SK-N-MC (cell line): ENCODE data around the gene RLN1.
"Not testable (repeated sequence)": the region's sequence is repeated elsewhere in the genome, so short reads cannot be mapped to it uniquely, and the experiment has no call there.

Source experiments
- DNase-seq: peaks from one replicate; pipeline ENCODE4 v3.0.0-alpha.2; 2011; ENCODE audit warnings: low read depth, low spot score
- H3K27ac ChIP-seq: fragments of 200-600 bp; sonication (generic); 2 replicates; pipeline ENCODE4 v1.5.1; 2016; ENCODE audit warnings: mixed run types
- H3K36me3 ChIP-seq: fragments of 200-600 bp; sonication (generic); 2 replicates; pipeline ENCODE4 v1.6.1; 2017; ENCODE audit warnings: antibody characterized with exemption, low read length, mixed read lengths; ENCODE audit not compliant: insufficient read depth
- H3K4me3 ChIP-seq: fragments of 200-600 bp; sonication (generic); 2 replicates; pipeline ENCODE4 v1.5.1; 2016
- H3K9ac ChIP-seq: fragments of 200-600 bp; sonication (generic); 2 replicates; pipeline ENCODE4 v1.8.0; 2017; ENCODE audit warnings: mixed run types, mixed read lengths; ENCODE audit not compliant: insufficient read length
- H3K9me3 ChIP-seq: fragments of 200-600 bp; sonication (generic); 2 replicates; pipeline ENCODE4 v1.6.1; 2017; ENCODE audit warnings: low read depth, mild to moderate bottlenecking, antibody characterized with exemption, low read length, moderate library complexity, mixed read lengths
- EZH2 ChIP-seq: fragments of 200-600 bp; sonication (generic); IDR thresholded peaks from one replicate; pipeline ENCODE4 v1.6.1; 2017; ENCODE audit warnings: antibody characterized with exemption
- FOXP2 ChIP-seq: optimal IDR thresholded peaks from 2 replicates; pipeline ENCODE3; 2011; ENCODE audit warnings: mild to moderate bottlenecking, moderate library complexity; ENCODE audit not compliant: insufficient read depth; ENCODE audit errors: extremely low read length, control extremely low read depth
- POLR2AphosphoS5 ChIP-seq: IDR thresholded peaks from 2 replicates; pipeline ENCODE4 v1.6.1; 2012; ENCODE audit warnings: mild to moderate bottlenecking, low read depth, low read length, borderline replicate concordance

The RLN1 gene

GRCh38 chr9:5364294-5365024 is 24.8 kb upstream of the RLN1 start:
- Histone ChIP-seq H3K36me3 (no peaks in the 10 kb centered on the region), H3K4me3 (no peak overlapping the region), H3K9me3 (no peaks in the 10 kb centered on the region), H3K9ac (no peak overlapping the region), H3K27ac (no peak overlapping the region)
- no peak for TF ChIP-seq POLR2AphosphoS5
- TF ChIP-seq FOXP2: no peak
- no peak for TF ChIP-seq EZH2
- no peak for DNase-seq

DNA sequence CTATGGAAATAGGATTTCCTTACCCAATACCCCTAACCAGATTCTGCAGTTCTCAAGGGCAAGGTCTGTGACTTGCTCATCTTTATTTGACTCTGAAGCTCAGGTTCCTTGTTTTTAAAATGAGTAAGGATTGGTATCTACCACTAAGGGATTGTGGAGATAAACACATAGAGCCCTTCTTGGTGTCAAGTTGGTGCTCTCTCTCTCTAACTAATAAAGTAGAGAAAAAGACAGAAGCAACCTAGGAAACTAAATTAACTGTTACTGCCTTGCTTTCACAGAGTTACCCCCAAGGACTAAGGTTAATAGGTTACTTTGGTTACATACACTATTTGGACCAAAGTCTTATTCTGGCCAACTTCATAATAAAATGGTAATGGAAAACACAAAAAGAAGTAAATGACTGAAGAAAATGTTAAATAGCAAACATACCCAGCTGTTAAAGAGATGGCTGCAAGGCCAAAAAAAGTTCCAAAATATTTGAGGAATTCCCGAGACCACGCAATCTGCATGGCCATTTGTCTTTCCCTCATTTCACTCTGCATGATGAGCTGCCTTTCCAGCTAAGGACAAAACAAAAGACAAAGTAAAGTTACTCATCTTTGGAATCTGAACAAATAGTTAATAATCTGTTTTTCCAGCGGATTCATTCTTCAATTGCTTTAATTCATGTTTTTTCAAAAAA is 21.8 kb upstream of the RLN1 start:
- no peak overlapping the region for H3K4me3 ChIP-seq
- no peak for DNase-seq
- no peak overlapping the region for H3K27ac ChIP-seq
- H3K36me3 ChIP-seq: no peaks in the 10 kb centered on the region
- no peaks in the 10 kb centered on the region for H3K9me3 ChIP-seq
- no peak for TF ChIP-seq FOXP2
- no peak for TF ChIP-seq POLR2AphosphoS5
- no peak for TF ChIP-seq EZH2
- H3K9ac ChIP-seq: no peak overlapping the region

DNA sequence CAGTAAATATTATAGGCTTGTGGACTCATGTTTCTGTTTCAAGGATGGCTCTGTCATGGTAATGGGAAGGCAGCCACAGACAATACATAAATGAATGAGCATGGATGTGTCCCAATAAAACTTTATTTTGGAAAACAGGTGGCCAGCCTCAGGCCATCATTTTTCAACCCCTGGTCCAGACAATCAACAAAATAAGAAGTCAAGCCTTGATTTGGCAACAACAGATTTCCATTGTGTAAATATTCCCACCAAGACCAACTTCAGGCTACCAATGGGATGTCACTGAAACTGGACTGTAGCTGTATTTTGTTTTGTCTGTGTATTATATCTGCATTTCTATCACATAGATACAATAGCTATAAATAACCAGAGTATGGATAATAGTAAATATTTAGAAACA is 20.7 kb upstream of the RLN1 start:
- Histone ChIP-seq H3K9me3 (no peaks in the 10 kb centered on the region), H3K9ac (no peak overlapping the region), H3K27ac (no peak overlapping the region), H3K4me3 (no peak overlapping the region), H3K36me3 (no peaks in the 10 kb centered on the region)
- no peak for TF ChIP-seq POLR2AphosphoS5
- TF ChIP-seq EZH2: no peak
- no peak for TF ChIP-seq FOXP2
- DNase-seq: no peak

DNA sequence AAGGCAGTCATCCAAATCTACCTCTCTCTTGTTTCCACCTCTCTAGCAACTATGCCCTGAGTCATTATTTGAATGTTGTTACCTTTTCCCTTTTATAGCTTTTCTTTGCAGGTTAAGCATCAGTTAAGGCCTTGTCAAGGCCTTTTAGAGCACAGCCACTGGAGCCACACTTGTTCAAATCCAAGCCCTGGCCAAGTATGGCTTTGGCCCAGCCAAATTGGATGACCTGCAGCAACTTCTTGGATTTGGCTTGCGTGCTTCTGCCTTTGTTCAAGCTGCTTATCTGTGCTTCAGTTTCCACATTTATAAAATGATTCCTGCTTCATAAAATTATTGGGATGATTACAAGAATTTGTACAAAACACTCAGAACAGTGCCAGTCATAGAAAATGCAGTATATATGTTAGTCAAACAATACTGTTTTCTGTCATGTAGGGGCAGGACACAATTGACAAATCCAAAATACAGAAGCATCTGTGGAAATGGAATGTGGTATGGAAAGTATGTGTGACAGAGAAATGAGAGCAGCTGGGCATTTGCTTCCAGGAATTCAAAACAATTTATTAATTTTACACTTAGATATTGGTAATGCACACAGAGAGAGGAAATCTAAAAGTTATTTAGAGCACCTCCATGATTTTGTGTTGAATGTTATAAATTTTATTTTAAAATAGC is 17.9 kb upstream of the RLN1 start:
- DNase-seq: no peak
- Histone ChIP-seq H3K36me3 (no peaks in the 10 kb centered on the region), H3K9me3 (no peaks in the 10 kb centered on the region), H3K4me3 (no peak overlapping the region), H3K27ac (no peak overlapping the region), H3K9ac (no peak overlapping the region)
- TF ChIP-seq FOXP2 (no peak), EZH2 (no peak), POLR2AphosphoS5 (no peak)

GRCh38 chr9:5355817-5356216 is 16.1 kb upstream of the RLN1 start:
- no peak for TF ChIP-seq FOXP2
- TF ChIP-seq POLR2AphosphoS5: no peak
- TF ChIP-seq EZH2: no peak
- Histone ChIP-seq H3K9ac (no peak overlapping the region), H3K4me3 (no peak overlapping the region), H3K27ac (no peak overlapping the region), H3K36me3 (no peaks in the 10 kb centered on the region), H3K9me3 (no peaks in the 10 kb centered on the region)
- no peak for DNase-seq

DNA sequence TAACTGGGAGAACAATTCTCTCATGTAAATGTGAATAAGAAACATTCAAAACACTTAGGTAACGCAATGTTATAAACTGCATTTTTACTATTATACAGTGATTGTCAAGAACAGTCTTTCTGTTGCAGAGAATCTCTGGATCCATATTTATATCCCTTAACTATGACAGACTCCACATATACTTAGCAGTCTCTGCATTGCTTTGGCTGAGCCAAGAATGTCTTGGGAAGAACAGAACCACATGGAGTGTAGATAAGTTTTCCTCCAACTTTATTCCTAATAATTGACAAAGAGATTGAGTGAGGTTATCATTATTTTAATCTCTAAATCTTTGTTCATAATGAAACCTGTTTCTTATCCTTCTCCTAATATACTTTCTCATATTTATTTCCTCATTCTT is 15.6 kb upstream of the RLN1 start:
- Histone ChIP-seq H3K27ac (no peak overlapping the region), H3K4me3 (no peak overlapping the region), H3K36me3 (no peaks in the 10 kb centered on the region), H3K9me3 (no peaks in the 10 kb centered on the region), H3K9ac (no peak overlapping the region)
- no peak for DNase-seq
- TF ChIP-seq POLR2AphosphoS5 (no peak), FOXP2 (no peak), EZH2 (no peak)

DNA sequence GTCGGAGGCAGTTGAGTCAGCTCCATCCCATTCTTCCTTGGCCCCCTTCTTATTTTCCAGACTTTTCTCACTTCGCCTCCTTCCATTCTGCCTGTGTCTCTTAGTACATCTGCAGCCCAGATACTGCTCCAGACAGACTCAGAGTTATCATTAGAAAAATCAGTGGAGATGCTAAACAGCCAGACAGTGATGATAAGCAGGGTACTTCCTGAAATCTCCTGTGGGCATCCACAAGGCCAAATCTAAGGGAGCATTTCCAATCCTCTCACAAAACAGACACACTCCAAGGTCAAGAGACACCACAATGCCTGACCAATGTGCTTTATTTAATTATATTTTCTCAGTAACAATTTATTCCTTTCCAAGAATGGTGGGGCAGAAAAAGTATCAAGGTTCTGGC is 14.5 kb upstream of the RLN1 start:
- TF ChIP-seq FOXP2: no peak
- no peak for TF ChIP-seq POLR2AphosphoS5
- no peak for TF ChIP-seq EZH2
- Histone ChIP-seq H3K9me3 (no peaks in the 10 kb centered on the region), H3K9ac (no peak overlapping the region), H3K4me3 (no peak overlapping the region), H3K27ac (no peak overlapping the region), H3K36me3 (no peaks in the 10 kb centered on the region)
- DNase-seq: no peak

- TF ChIP-seq EZH2 (no peak), POLR2AphosphoS5 (no peak)
- H3K9me3 ChIP-seq: no peaks in the 10 kb centered on the region
- no peak overlapping the region for H3K4me3 ChIP-seq
- no peak for DNase-seq
- no peaks in the 10 kb centered on the region for H3K36me3 ChIP-seq
- H3K27ac ChIP-seq: no peak overlapping the region
- H3K9ac ChIP-seq: no peak overlapping the region
Measured at GRCh38 chr9:5352637-5353248, 13.1 kb upstream of the RLN1 start.

DNA sequence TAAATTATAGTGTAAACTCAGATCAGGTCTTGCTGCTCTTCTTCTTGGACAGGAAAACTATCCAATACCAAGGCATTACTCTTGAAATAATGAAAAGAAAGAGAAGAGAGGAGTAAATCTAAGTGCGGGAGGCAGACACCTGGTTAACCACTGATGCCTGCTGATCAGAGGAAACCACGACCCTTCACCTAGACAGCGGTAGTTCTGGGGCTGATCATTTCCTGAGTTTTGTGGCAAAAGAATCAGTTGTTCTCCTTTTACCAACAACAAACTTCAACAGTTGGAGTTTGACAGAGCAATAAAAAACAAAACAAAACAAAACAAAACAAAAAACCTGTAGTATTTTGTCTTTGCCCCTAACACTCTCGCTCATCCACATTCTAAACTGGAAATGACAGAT is 3.0 kb downstream of the RLN1 start:
- Histone ChIP-seq H3K9ac (no peak overlapping the region), H3K36me3 (no peaks in the 10 kb centered on the region), H3K9me3 (no peaks in the 10 kb centered on the region), H3K27ac (no peak overlapping the region), H3K4me3 (no peak overlapping the region)
- TF ChIP-seq POLR2AphosphoS5: no peak
- TF ChIP-seq EZH2: no peak
- no peak for TF ChIP-seq FOXP2
- DNase-seq: no peak

- not testable (repeated sequence) for H3K9ac ChIP-seq, DNase-seq, H3K27ac ChIP-seq
Measured at GRCh38 chr9:5331276-5331675, 8.4 kb downstream of the RLN1 start.

More at GRCh38 chr9:5331276-5331675, 8.4 kb downstream of the RLN1 start:
- not testable (repeated sequence) for H3K9me3 ChIP-seq, H3K4me3 ChIP-seq, H3K36me3 ChIP-seq
